GM23338 (cell line): ENCODE measurements around the gene BTN2A1. TPM values are rescaled to one million over a fixed set of nuclear protein-coding genes. Genes with fewer than 3 reads are reported as not detected.

ENCODE experiments used
- ATAC-seq: fragments of 200-7000 bp; cut with Tn5 transposase; 3 replicates; pipeline ENCODE4 v1.9.1; 2020
- DNase-seq: peaks from one replicate; pipeline ENCODE4 v3.0.0-alpha.2; 2015; ENCODE audit warnings: low spot score
- H2AFZ ChIP-seq: fragments of 200-600 bp; sonication (generic); 2 replicates; pipeline ENCODE4 v1.8.0; 2016; ENCODE audit warnings: antibody characterized with exemption, mild to moderate bottlenecking, moderate library complexity
- H3F3A ChIP-seq: fragments of 200-600 bp; sonication (generic); replicated peaks from 2 replicates; pipeline ENCODE4 v1.8.0; 2017; ENCODE audit warnings: antibody characterized with exemption, mixed run types, low read depth
- H3K27ac ChIP-seq: fragments of 200-600 bp; sonication (generic); 2 replicates; pipeline ENCODE4 v1.6.1; 2016; ENCODE audit warnings: low read depth
- H3K27me3 ChIP-seq: fragments of 200-600 bp; sonication (generic); 2 replicates; pipeline ENCODE4 v1.8.0; 2016; ENCODE audit warnings: mild to moderate bottlenecking, mixed run types, moderate library complexity; ENCODE audit not compliant: insufficient read depth
- H3K36me3 ChIP-seq: fragments of 200-600 bp; sonication (generic); 2 replicates; pipeline ENCODE4 v1.8.0; 2016; ENCODE audit warnings: mild to moderate bottlenecking; ENCODE audit not compliant: insufficient read depth
- H3K4me1 ChIP-seq: fragments of 200-600 bp; sonication (generic); 2 replicates; pipeline ENCODE4 v1.8.0; 2016; ENCODE audit warnings: mild to moderate bottlenecking, moderate library complexity; ENCODE audit not compliant: insufficient read depth
- H3K4me2 ChIP-seq: fragments of 200-600 bp; sonication (generic); 2 replicates; pipeline ENCODE4 v1.7.1; 2017; ENCODE audit warnings: mixed run types
- H3K4me3 ChIP-seq: fragments of 200-600 bp; sonication (generic); 2 replicates; pipeline ENCODE4 v1.6.1; 2016; ENCODE audit warnings: mixed run types
- H3K79me2 ChIP-seq: fragments of 200-600 bp; sonication (generic); replicated peaks from 2 replicates; pipeline ENCODE4 v1.8.0; 2017; ENCODE audit warnings: mild to moderate bottlenecking; ENCODE audit not compliant: insufficient read depth
- H3K9me2 ChIP-seq: fragments of 200-600 bp; sonication (generic); 2 replicates; pipeline ENCODE4 v1.8.0; 2017; ENCODE audit not compliant: insufficient read depth
- H4K20me1 ChIP-seq: fragments of 200-600 bp; sonication (generic); replicated peaks from 2 replicates; pipeline ENCODE4 v1.8.0; 2017; ENCODE audit warnings: mild to moderate bottlenecking; ENCODE audit not compliant: insufficient read depth
- H3K27ac Mint-ChIP-seq: 2 replicates; pipeline ENCODE4 v1.8.0; 2020; ENCODE audit warnings: inconsistent platforms, mild to moderate bottlenecking, moderate library complexity, mixed read lengths
- H3K27me3 Mint-ChIP-seq: 3 replicates; pipeline ENCODE4 v1.8.0; 2022; ENCODE audit warnings: low read depth, mild to moderate bottlenecking, moderate library complexity, mixed read lengths, inconsistent platforms; ENCODE audit not compliant: insufficient read depth, poor library complexity
- H3K36me3 Mint-ChIP-seq: 3 replicates; pipeline ENCODE4 v1.8.0; 2021; ENCODE audit warnings: low read depth, mild to moderate bottlenecking, inconsistent platforms, moderate library complexity, mixed read lengths
- H3K4me1 Mint-ChIP-seq: 3 replicates; pipeline ENCODE4 v1.8.0; 2020; ENCODE audit warnings: mild to moderate bottlenecking, inconsistent platforms, mixed read lengths
- H3K4me3 Mint-ChIP-seq: 3 replicates; pipeline ENCODE4 v1.8.0; 2021; ENCODE audit warnings: moderate library complexity, mild to moderate bottlenecking, inconsistent platforms, mixed read lengths
- H3K9me3 Mint-ChIP-seq: 3 replicates; pipeline ENCODE4 v1.8.0; 2020; ENCODE audit warnings: moderate library complexity, mild to moderate bottlenecking, inconsistent platforms, mixed read lengths
- CREB1 ChIP-seq: fragments of 250-450 bp; sonication (Bioruptor Pico); IDR thresholded peaks from 2 replicates; pipeline ENCODE4 v1.5.0; 2020; ENCODE audit warnings: low read depth, mild to moderate bottlenecking, moderate library complexity
- CTCF ChIP-seq, 2 experiments: fragments of 200-600 bp in 1 of 2; sonication (generic) in 1 of 2; conservative IDR thresholded peaks; 2 replicates each; pipeline versions ENCODE4 v1.5.1 to v1.6.1; 2016 to 2017; ENCODE audit warnings: antibody characterized with exemption in 2 of 2, low read depth in 2 of 2, mild to moderate bottlenecking in 2 of 2, moderate library complexity in 1 of 2
- ETS1 ChIP-seq: IDR thresholded peaks from 2 replicates; pipeline ENCODE4 v1.6.1; 2016; ENCODE audit warnings: antibody characterized with exemption
- JUNB ChIP-seq: IDR thresholded peaks from one replicate; pipeline ENCODE4 v1.6.1; 2016; ENCODE audit warnings: antibody characterized with exemption; ENCODE audit not compliant: unreplicated experiment
- NANOG ChIP-seq: IDR thresholded peaks from 2 replicates; pipeline ENCODE4 v1.6.1; 2016; ENCODE audit warnings: antibody characterized with exemption, borderline replicate concordance
- POLR2AphosphoS5 ChIP-seq: IDR thresholded peaks from 2 replicates; pipeline ENCODE4 v1.6.1; 2016; ENCODE audit warnings: antibody characterized with exemption, low read depth
- ZNF462 ChIP-seq: fragments of 250-450 bp; sonication (Bioruptor Pico); IDR thresholded peaks from 2 replicates; pipeline ENCODE4 v1.5.0; 2020; ENCODE audit warnings: mild to moderate bottlenecking, moderate library complexity
- polyA plus RNA-seq: library from polyadenylated mRNA; unstranded; fragments of >200 nt; fragmentation: Nextera tagmentation; extraction: Ambion mirVana; gene quantifications from 2 replicates; pipeline ENCODE4 v1.2.1, GENCODE V29; 2016
- total RNA-seq: library from RNA; depleted of rRNA; stranded (reverse); fragments of >200 nt; shearing (Covaris generic); gene quantifications from 2 replicates; pipeline ENCODE4 v1.2.3, GENCODE V29; 2014

Gene BTN2A1
- total and polyA plus RNA-seq, 2 experiments from 2014 or later, result 6.3 to 7.0 TPM

GRCh38 chr6:26476896-26477295 lies 19.1 kb downstream of the BTN2A1 start (continued):
- no peak for TF ChIP-seq ZNF462 (CRISPR knock-in tag)
- TF ChIP-seq POLR2AphosphoS5, result no peak
- no peak for TF ChIP-seq ETS1
- TF ChIP-seq JUNB, result no peak
- TF ChIP-seq NANOG, result no peak
- TF ChIP-seq CTCF (conservative IDR thresholded peaks at IDR 0.05; ENCODE audit: low read depth in 2 of 2), result no peak
- no peak for TF ChIP-seq CREB1 (CRISPR knock-in tag)

- peaks cover 26% of the 10 kb centered on the region for H3K4me1 Mint-ChIP-seq
- no peak for ATAC-seq
- TF ChIP-seq CREB1 (CRISPR knock-in tag), result no peak
- TF ChIP-seq ZNF462 (CRISPR knock-in tag), result no peak
- TF ChIP-seq JUNB, result no peak
These were observed 19.7 kb downstream of the BTN2A1 start for GRCh38 chr6:26477426-26477825.

More at GRCh38 chr6:26477426-26477825, 19.7 kb downstream of the BTN2A1 start:
- H3K27me3 Mint-ChIP-seq, result peaks cover 15% of the 10 kb centered on the region
- H3K36me3 Mint-ChIP-seq, result peaks cover 14% of the 10 kb centered on the region; the same call in 2 of the 3 replicates
- H3K4me3 Mint-ChIP-seq, result no peak overlapping the region
- Histone ChIP-seq H3K27me3 (no peaks in the 10 kb centered on the region), H3K36me3 (no peaks in the 10 kb centered on the region), H3K9me2 (no peaks in the 10 kb centered on the region), H3K79me2 (no peaks in the 10 kb centered on the region), H2AFZ (no peak overlapping the region), H3F3A (no peaks in the 10 kb centered on the region), H3K4me3 (no peak overlapping the region), H3K4me1 (peaks cover 25% of the 10 kb centered on the region), H4K20me1 (no peaks in the 10 kb centered on the region), H3K27ac (no peak overlapping the region), H3K4me2 (no peak overlapping the region)
- H3K27ac Mint-ChIP-seq, result no peak overlapping the region
- no peak for DNase-seq
- peaks cover 21% of the 10 kb centered on the region for H3K9me3 Mint-ChIP-seq
